ENCODE results near the gene VTN.

The VTN gene

GRCh38 chr17:28327031-28327607, 43.0 kb downstream of the VTN start:
- no peak overlapping the region for H3K4me3 ChIP-seq (replicated peaks; ENCODE audit: low read depth, low read length)
- DNase-seq (ENCODE audit: low read depth) = no peak
- TF ChIP-seq CTCF (IDR thresholded peaks at IDR 0.05; ENCODE audit: low read length, missing control alignments) = no peak

GRCh38 chr17:28326114-28326513, 44.0 kb downstream of the VTN start:
- DNase-seq (ENCODE audit: low read depth) = no peak
- H3K4me3 ChIP-seq (replicated peaks; ENCODE audit: low read depth, low read length) = no peak overlapping the region
- no peak for TF ChIP-seq CTCF (IDR thresholded peaks at IDR 0.05; ENCODE audit: low read length, missing control alignments)

- DNase-seq (ENCODE audit: low read depth) = no peak
- no peak for TF ChIP-seq CTCF (IDR thresholded peaks at IDR 0.05; ENCODE audit: low read length, missing control alignments)
- no peak overlapping the region for H3K4me3 ChIP-seq (replicated peaks; ENCODE audit: low read depth, low read length)
Observed at GRCh38 chr17:28325211-28325610, 44.9 kb downstream of the VTN start.

GRCh38 chr17:28324781-28325180, 45.3 kb downstream of the VTN start:
- H3K4me3 ChIP-seq (replicated peaks; ENCODE audit: low read depth, low read length) = no peak overlapping the region
- DNase-seq (ENCODE audit: low read depth) = no peak
- TF ChIP-seq CTCF (IDR thresholded peaks at IDR 0.05; ENCODE audit: low read length, missing control alignments) = no peak

- no peak for TF ChIP-seq CTCF (IDR thresholded peaks at IDR 0.05; ENCODE audit: low read length, missing control alignments)
- H3K4me3 ChIP-seq (replicated peaks; ENCODE audit: low read depth, low read length) = no peak overlapping the region
- DNase-seq (ENCODE audit: low read depth) = no peak
Observed at GRCh38 chr17:28324267-28324745, 45.8 kb downstream of the VTN start.

GRCh38 chr17:28320215-28321061, 49.7 kb downstream of the VTN start:
- no peak for DNase-seq (ENCODE audit: low read depth)
- TF ChIP-seq CTCF (IDR thresholded peaks at IDR 0.05; ENCODE audit: low read length, missing control alignments) = no peak
- peak overlapping the region; percentile 71 for H3K4me3 ChIP-seq (replicated peaks; ENCODE audit: low read depth, low read length)
